Measurements from ENCODE around the gene MICAL3. TPM values are rescaled to one million over a fixed set of nuclear protein-coding genes. Genes with fewer than 3 reads are reported as not detected.

Gene MICAL3
- total RNA-seq, 6 experiments from 2014 or later = 31.5 to 61.8 (median 48.2) TPM

- Histone ChIP-seq H3K4me3 (no peak overlapping the region), H3K4me1 (peaks cover 0 to 15% (median 3%) of the 10 kb centered on the region in 4 donors), H3K9me3 (no peaks in the 10 kb centered on the region), H3K27ac (peak overlapping the region in 1 of 3 donors; percentile 60), H3K36me3 (no peaks in the 10 kb centered on the region), H3K27me3 (no peaks in the 10 kb centered on the region)
- TF ChIP-seq POLR2A (IDR thresholded peaks at IDR 0.05) = no peak
- TF ChIP-seq CTCF (IDR thresholded peaks at IDR 0.05) = no peak
- intact Hi-C loops (cut with DNase I) = loop anchor here in 1 of 2 donors (5.0 kb wide), 1 partner anchor 75 kb away; no protein-coding TSS in a partner anchor
- 72% methylated on average over 11 of the region's 14 CpGs for WGBS (ENCODE audit: insufficient coverage, low coverage, low lambda C conversion rate, missing lambda C conversion rate)
- DNase-seq (peak in 1 of 3 donors; percentile 25), ATAC-seq (no peak)
Observed at GRCh38 chr22:18067548-18068341, 43.4 kb upstream of the MICAL3 start.

- intact Hi-C loops (cut with DNase I) = loop anchor here in 1 of 2 donors (5.0 kb wide), 1 partner anchor 75 kb away; no protein-coding TSS in a partner anchor
- TF ChIP-seq POLR2A (IDR thresholded peaks at IDR 0.05) = no peak
- TF ChIP-seq CTCF (IDR thresholded peaks at IDR 0.05) = no peak
- DNase-seq = peak in 1 of 3 donors; percentile 12
- WGBS (ENCODE audit: insufficient coverage, low coverage, low lambda C conversion rate, missing lambda C conversion rate) = 89% methylated on average over 1 of the region's 3 CpGs
- H3K27ac ChIP-seq = no peak overlapping the region
- H3K4me3 ChIP-seq = no peak overlapping the region
- H3K27me3 ChIP-seq = no peaks in the 10 kb centered on the region
- no peaks in the 10 kb centered on the region for H3K9me3 ChIP-seq
- H3K4me1 ChIP-seq = peaks cover 0 to 15% (median 3%) of the 10 kb centered on the region in 4 donors
- no peaks in the 10 kb centered on the region for H3K36me3 ChIP-seq
- no peak for ATAC-seq
Observed at GRCh38 chr22:18067121-18067520, 42.8 kb upstream of the MICAL3 start.

- DNase-seq (peak in 1 of 3 donors; percentile 48), ATAC-seq (peak; percentile 51 to 69 (median 60))
- 32% methylated on average over 6 of the region's 12 CpGs for WGBS (ENCODE audit: insufficient coverage, low coverage, low lambda C conversion rate, missing lambda C conversion rate)
- no peak overlapping the region for H3K4me3 ChIP-seq
- TF ChIP-seq CTCF (IDR thresholded peaks at IDR 0.05) (no peak), POLR2A (IDR thresholded peaks at IDR 0.05) (no peak)
- H3K9me3 ChIP-seq = no peaks in the 10 kb centered on the region
- H3K27me3 ChIP-seq = no peaks in the 10 kb centered on the region
- no peak overlapping the region for H3K27ac ChIP-seq
- intact Hi-C loops (cut with DNase I) = loop anchor here in 1 of 2 donors (5.0 kb wide), 1 partner anchor 74 kb away; no protein-coding TSS in a partner anchor
- H3K4me1 ChIP-seq = peaks cover 0 to 15% (median 0%) of the 10 kb centered on the region in 4 donors
- H3K36me3 ChIP-seq = no peaks in the 10 kb centered on the region
Observed at GRCh38 chr22:18066181-18066859, 42.0 kb upstream of the MICAL3 start.

GRCh38 chr22:18065256-18065655, 40.9 kb upstream of the MICAL3 start:
- H3K27ac ChIP-seq = no peak overlapping the region

More at GRCh38 chr22:18065256-18065655, 40.9 kb upstream of the MICAL3 start:
- Histone ChIP-seq H3K4me1 (peaks cover 0 to 22% (median 2%) of the 10 kb centered on the region in 4 donors), H3K36me3 (no peaks in the 10 kb centered on the region), H3K27me3 (no peaks in the 10 kb centered on the region), H3K4me3 (no peak overlapping the region), H3K9me3 (no peaks in the 10 kb centered on the region)
- ATAC-seq = no peak
- peak in 1 of 3 donors; percentile 39 for DNase-seq
- no peak for TF ChIP-seq POLR2A (IDR thresholded peaks at IDR 0.05)
- TF ChIP-seq CTCF (IDR thresholded peaks at IDR 0.05) = no peak
- WGBS (ENCODE audit: insufficient coverage, low coverage, low lambda C conversion rate, missing lambda C conversion rate) = 60% methylated on average over 1 of the region's 9 CpGs
- intact Hi-C loops (cut with DNase I) = loop anchor here in 1 of 2 donors (5.0 kb wide), 1 partner anchor 73 kb away; no protein-coding TSS in a partner anchor
